ENCODE measurements around the gene MYBPC2. TPM values are rescaled to one million over a fixed set of nuclear protein-coding genes. Genes with fewer than 3 reads are reported as not detected.
A peak's percentile ranks its signal among the peaks of the same experiment; 100 is the strongest.

The MYBPC2 gene
- total and polyA plus RNA-seq, 9 of the 15 experiments (the other 6 are each of a cell fraction or from before 2014, with no cell fraction given): 0.01 to 0.14 (median 0.04) TPM; not detected in 6

- TF ChIP-seq, protein P1, sequence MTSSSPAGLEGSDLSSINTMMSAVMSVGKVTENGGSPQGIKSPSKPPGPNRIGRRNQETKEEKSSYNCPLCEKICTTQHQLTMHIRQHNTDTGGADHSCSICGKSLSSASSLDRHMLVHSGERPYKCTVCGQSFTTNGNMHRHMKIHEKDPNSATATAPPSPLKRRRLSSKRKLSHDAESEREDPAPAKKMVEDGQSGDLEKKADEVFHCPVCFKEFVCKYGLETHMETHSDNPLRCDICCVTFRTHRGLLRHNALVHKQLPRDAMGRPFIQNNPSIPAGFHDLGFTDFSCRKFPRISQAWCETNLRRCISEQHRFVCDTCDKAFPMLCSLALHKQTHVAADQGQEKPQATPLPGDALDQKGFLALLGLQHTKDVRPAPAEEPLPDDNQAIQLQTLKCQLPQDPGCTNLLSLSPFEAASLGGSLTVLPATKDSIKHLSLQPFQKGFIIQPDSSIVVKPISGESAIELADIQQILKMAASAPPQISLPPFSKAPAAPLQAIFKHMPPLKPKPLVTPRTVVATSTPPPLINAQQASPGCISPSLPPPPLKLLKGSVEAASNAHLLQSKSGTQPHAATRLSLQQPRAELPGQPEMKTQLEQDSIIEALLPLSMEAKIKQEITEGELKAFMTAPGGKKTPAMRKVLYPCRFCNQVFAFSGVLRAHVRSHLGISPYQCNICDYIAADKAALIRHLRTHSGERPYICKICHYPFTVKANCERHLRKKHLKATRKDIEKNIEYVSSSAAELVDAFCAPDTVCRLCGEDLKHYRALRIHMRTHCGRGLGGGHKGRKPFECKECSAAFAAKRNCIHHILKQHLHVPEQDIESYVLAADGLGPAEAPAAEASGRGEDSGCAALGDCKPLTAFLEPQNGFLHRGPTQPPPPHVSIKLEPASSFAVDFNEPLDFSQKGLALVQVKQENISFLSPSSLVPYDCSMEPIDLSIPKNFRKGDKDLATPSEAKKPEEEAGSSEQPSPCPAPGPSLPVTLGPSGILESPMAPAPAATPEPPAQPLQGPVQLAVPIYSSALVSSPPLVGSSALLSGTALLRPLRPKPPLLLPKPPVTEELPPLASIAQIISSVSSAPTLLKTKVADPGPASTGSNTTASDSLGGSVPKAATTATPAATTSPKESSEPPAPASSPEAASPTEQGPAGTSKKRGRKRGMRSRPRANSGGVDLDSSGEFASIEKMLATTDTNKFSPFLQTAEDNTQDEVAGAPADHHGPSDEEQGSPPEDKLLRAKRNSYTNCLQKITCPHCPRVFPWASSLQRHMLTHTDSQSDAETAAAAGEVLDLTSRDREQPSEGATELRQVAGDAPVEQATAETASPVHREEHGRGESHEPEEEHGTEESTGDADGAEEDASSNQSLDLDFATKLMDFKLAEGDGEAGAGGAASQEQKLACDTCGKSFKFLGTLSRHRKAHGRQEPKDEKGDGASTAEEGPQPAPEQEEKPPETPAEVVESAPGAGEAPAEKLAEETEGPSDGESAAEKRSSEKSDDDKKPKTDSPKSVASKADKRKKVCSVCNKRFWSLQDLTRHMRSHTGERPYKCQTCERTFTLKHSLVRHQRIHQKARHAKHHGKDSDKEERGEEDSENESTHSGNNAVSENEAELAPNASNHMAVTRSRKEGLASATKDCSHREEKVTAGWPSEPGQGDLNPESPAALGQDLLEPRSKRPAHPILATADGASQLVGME (CRISPR knock-in tag; IDR thresholded peaks at IDR 0.05): 0 out of 2 replicates have a peak, but pooled peaks have one; percentile 80
Measured at GRCh38 chr19:50510700-50511068, 78.0 kb downstream of the MYBPC2 start (continued).

DNA sequence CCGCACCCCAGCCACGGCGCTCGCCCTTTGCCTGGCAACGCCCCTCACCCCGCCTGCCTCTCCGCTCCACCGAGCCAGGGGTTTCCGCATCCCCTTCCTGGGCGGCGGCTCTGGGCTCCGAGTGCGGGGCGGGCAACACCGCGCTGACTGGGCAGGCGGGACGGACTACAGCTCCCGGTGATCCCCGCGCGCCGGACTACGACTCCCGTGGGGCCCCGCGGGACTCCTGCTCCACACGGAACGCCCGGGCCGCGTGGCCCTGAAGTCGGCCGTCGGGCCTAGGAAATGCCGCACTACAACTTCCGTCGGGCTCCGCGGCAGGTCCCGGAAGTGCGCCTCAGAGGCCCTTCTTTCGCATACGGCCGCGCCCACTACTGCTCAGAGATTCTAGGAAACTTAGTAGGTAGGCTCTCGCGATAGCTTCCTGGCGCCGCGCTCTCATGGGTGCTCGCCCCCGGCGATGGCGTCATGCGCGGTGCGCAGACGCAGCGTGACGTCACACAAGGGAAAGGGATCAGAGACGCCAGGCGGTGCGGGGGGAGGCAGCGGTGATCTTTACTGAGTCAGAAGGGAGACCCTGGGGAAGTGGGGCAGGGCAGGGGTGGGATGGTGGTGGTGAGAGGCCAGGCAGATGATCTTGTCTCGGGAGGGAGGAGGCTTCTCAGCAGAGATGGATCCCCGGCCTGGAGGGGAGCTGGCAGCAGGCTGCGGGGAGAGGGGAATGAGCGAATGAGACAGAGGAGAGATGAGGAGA, 78.6 kb downstream of the MYBPC2 start, which contains the start of gene JOSD2:
Gene JOSD2, minus strand, starts transcription at position 123 of the 754 bp plus-strand sequence. CDS start 760 bp downstream, outside the sequence.
- H3K9me3 ChIP-seq (replicated peaks; ENCODE audit: control insufficient read depth, insufficient read depth, low read depth, low read length): no peaks in the 10 kb centered on the region
- WGBS (ENCODE audit: insufficient coverage, low coverage, missing lambda C conversion rate): 1% methylated on average over 59 of the region's 69 CpGs
- no peaks in the 10 kb centered on the region for H4K20me1 ChIP-seq (replicated peaks; ENCODE audit: control insufficient read depth, insufficient read depth, low read length)
- H3K27me3 ChIP-seq (ENCODE audit: control insufficient read depth in 2 of 2, insufficient read depth in 2 of 2, low read length in 2 of 2): no peaks in the 10 kb centered on the region
- in situ Hi-C loops (cut with MboI): no loop called here
- POLR2A ChIA-PET: interaction anchor here (0.6 to 1.5 kb wide), 10 partner anchors 9 to 368 kb away, joined by 3 to 5 read pairs (median 3); no protein-coding TSS in a partner anchor
- H3K9me1 ChIP-seq (ENCODE audit: control insufficient read depth, insufficient read depth, low read length): peaks cover 4% of the 10 kb centered on the region
- intact Hi-C loops (cut with micrococcal nuclease): no loop called here
- H2AFZ ChIP-seq (ENCODE audit: low read depth, low read length): peak within 1 kb of the TSS; percentile 88
- H3K4me1 ChIP-seq (replicated peaks in 1 of 2; ENCODE audit: control insufficient read depth in 2 of 2, insufficient read depth in 2 of 2, low read length in 2 of 2): peaks cover 5 to 64% of the 10 kb centered on the region in 2 experiments; a peak in 4 of 5 replicates
- DNase-seq (ENCODE audit: extremely low read depth in 1 of 4, low spot score in 3 of 4): peak; percentile 97 to 100 (median 97)
- peak; percentile 100 for FAIRE-seq
- peak; percentile 98 for ATAC-seq
- peak within 1 kb of the TSS; percentile 55 for H3K4me3 ChIP-seq
- no peaks in the 10 kb centered on the region for H3K36me3 ChIP-seq (ENCODE audit: control insufficient read depth, insufficient read depth, low read length)
- no peaks in the 10 kb centered on the region; the same call in 2 of the 3 replicates for H3K79me2 ChIP-seq (ENCODE audit: control insufficient read depth, insufficient read depth, low read length)
- no TSS peak for BruUV-seq (replicated peaks)
- CTCF ChIA-PET (ENCODE audit: low intra/inter-chr PET ratio): interaction anchor here (0.7 kb wide), 1 partner anchor 25 kb away, joined by 5 read pairs; no protein-coding TSS in a partner anchor
- peak within 1 kb of the TSS; percentile 74 for H3K27ac ChIP-seq (ENCODE audit: extremely low read depth, low read depth, low read length)
- peak within 1 kb of the TSS; percentile 68 to 93 for H3K9ac ChIP-seq (ENCODE audit: insufficient read depth in 1 of 2, low read depth in 2 of 2, low read length in 2 of 2)
- peak within 1 kb of the TSS; percentile 85 for H3K4me2 ChIP-seq (ENCODE audit: insufficient read depth, low read length)
- TF ChIP-seq TCF7L2 (IDR thresholded peaks at IDR 0.05; ENCODE audit: low read depth, low read length) (0 out of 2 replicates have a peak, but pooled peaks have one; percentile 36), MTA1 (IDR thresholded peaks at IDR 0.05; ENCODE audit: borderline replicate concordance) (peak; percentile 93), PHB (CRISPR knock-in tag; IDR thresholded peaks at IDR 0.05) (no peak), CREB1 (IDR thresholded peaks at IDR 0.05) (peak; percentile 100), CREB1 (CRISPR knock-in tag; IDR thresholded peaks at IDR 0.05) (peak; percentile 100), MAFF (IDR thresholded peaks at IDR 0.05; ENCODE audit: low read length) (peak; percentile 17; the same call in 1 of the 2 replicates), ZNF324 (CRISPR knock-in tag; IDR thresholded peaks at IDR 0.05) (no peak), EP400 (IDR thresholded peaks at IDR 0.05) (peak; percentile 75), SMAD4 (CRISPR knock-in tag; conservative IDR thresholded peaks at IDR 0.05) (0 out of 2 replicates have a peak, but pooled peaks have one; percentile 19)
- TF ChIP-seq, protein P2, sequence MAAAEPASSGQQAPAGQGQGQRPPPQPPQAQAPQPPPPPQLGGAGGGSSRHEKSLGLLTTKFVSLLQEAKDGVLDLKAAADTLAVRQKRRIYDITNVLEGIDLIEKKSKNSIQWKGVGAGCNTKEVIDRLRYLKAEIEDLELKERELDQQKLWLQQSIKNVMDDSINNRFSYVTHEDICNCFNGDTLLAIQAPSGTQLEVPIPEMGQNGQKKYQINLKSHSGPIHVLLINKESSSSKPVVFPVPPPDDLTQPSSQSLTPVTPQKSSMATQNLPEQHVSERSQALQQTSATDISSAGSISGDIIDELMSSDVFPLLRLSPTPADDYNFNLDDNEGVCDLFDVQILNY (CRISPR knock-in tag; IDR thresholded peaks at IDR 0.05): no peak
- TF ChIP-seq, protein P3, sequence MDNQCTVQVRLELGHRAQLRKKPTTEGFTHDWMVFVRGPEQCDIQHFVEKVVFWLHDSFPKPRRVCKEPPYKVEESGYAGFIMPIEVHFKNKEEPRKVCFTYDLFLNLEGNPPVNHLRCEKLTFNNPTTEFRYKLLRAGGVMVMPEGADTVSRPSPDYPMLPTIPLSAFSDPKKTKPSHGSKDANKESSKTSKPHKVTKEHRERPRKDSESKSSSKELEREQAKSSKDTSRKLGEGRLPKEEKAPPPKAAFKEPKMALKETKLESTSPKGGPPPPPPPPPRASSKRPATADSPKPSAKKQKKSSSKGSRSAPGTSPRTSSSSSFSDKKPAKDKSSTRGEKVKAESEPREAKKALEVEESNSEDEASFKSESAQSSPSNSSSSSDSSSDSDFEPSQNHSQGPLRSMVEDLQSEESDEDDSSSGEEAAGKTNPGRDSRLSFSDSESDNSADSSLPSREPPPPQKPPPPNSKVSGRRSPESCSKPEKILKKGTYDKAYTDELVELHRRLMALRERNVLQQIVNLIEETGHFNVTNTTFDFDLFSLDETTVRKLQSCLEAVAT (IDR thresholded peaks at IDR 0.05): peak in 1 of 2 experiments; percentile 53; a peak in 1 of 4 replicates

All from K562 (cell line).